C4-2B (cell line): ENCODE data around the gene FAM20A.

Experiments
- H3K27ac ChIP-seq: fragments of 450-650 bp; 2 replicates; pipeline ENCODE4 v1.5.1; 2017
- ZFX ChIP-seq: fragments of 450-650 bp; IDR thresholded peaks from 2 replicates; pipeline ENCODE4 v1.6.1; 2017
- TF ChIP-seq, protein P1 (sequence below): fragments of 450-650 bp; conservative IDR thresholded peaks from 2 replicates; pipeline ENCODE4 v1.5.1; 2017; ENCODE audit warnings: mild to moderate bottlenecking

Gene FAM20A

DNA sequence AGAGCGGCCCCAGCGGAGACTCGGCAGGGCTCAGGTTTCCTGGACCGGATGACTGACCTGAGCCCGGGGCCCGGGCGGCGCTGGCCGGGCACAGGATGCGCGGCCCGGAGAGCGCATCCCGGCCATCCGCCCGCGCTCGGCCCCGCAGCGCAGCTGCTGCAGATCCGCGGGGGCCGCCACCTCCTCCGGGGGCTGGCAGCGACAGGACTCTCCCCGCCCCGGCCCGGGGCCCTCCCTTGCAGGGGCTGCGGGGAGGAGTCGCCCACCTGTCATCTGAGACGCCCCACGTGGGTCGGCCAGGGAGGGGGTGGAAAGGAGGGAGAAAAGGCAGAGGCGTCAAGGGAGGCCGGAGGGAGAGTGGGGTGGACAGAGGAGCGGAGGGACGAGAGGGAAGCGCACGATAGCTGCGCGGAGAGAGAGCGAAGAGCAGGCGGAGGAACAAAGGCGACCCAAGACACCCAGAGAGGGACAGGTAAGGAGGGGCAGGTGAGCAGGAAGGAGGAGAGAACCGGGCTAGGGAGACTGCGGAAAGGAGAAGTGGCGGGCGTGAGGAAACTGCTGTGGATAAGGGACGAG is 89.4 kb downstream of the FAM20A start:
- TF ChIP-seq, protein P1, sequence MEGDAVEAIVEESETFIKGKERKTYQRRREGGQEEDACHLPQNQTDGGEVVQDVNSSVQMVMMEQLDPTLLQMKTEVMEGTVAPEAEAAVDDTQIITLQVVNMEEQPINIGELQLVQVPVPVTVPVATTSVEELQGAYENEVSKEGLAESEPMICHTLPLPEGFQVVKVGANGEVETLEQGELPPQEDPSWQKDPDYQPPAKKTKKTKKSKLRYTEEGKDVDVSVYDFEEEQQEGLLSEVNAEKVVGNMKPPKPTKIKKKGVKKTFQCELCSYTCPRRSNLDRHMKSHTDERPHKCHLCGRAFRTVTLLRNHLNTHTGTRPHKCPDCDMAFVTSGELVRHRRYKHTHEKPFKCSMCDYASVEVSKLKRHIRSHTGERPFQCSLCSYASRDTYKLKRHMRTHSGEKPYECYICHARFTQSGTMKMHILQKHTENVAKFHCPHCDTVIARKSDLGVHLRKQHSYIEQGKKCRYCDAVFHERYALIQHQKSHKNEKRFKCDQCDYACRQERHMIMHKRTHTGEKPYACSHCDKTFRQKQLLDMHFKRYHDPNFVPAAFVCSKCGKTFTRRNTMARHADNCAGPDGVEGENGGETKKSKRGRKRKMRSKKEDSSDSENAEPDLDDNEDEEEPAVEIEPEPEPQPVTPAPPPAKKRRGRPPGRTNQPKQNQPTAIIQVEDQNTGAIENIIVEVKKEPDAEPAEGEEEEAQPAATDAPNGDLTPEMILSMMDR = peak; percentile 11; the same call in 1 of the 2 replicates
- peak; percentile 85 for TF ChIP-seq ZFX
- H3K27ac ChIP-seq = peak overlapping the region; percentile 80

DNA sequence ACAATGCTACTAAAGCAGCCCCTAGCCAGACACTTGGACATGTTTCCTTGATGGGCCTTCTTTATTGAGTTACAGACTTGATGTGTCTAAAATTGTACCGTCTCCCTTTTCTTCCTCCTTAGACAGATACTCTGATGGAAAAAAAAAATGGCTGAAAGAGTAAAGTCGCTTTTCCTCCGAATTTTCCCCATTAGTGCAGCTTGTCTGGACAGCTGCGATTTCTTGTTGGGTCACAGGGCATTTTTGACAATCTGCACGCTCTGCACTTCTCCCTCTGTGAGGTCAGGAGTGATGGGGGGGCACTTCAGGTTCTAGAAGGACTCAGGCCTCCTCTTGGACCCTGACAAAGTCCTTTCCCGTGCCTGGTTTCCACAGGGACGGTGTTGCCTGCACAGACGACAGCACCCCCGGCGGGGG is 89.9 kb downstream of the FAM20A start:
- H3K27ac ChIP-seq = peak overlapping the region; percentile 80

DNA sequence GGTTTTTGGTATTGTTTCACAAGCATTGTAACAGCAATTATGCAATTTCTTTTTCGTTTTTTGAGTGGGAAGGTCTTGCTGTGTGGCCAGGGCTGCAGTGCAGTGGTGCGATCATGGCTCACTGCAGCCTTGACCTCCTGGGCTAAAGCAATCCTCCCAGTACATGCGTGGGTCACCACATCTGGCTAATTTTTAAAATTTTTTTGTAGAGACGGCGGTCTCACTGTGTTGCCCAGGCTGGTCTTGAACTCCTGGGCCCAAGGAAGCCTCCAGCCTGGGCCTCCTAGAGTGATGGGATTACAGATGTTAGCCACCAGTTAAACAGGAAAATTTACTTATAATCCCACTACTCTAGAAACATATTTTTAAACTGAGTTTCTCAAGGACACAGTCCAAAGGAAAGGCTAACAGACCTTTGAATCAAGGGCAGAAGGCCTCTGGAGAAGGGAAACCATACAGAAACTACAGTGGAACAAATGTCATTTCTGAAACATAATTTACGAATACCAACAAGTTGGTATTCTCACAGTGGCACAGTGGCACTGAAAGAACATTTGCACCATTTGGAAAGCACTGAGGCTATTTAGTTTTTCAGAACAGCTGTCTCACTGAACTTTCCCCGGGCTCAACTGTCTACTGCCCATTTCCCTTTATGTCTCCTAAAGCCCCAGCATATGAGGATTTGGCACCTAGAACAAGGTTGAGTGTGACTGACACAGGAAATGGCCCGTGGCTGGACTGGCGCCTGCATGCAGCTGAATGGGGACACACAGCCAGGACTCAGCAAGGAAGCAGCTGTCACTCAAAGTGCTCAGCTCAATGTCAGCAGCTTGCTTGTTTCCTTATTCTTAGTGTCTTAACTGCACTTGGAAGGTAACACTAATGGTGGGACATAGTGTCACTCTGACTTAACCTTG is 91.8 kb downstream of the FAM20A start:
- no peak overlapping the region for H3K27ac ChIP-seq
- no peak for TF ChIP-seq ZFX
- TF ChIP-seq, protein P1 = no peak

More for the DNA sequence above, 89.9 kb downstream of the FAM20A start:
- TF ChIP-seq, protein P1 = peak; percentile 36; the same call in 1 of the 2 replicates
- no peak for TF ChIP-seq ZFX

- TF ChIP-seq, protein P1 = no peak
- TF ChIP-seq ZFX = no peak
- no peak overlapping the region for H3K27ac ChIP-seq
Observed at GRCh38 chr17:68507576-68507975, 93.6 kb downstream of the FAM20A start.

DNA sequence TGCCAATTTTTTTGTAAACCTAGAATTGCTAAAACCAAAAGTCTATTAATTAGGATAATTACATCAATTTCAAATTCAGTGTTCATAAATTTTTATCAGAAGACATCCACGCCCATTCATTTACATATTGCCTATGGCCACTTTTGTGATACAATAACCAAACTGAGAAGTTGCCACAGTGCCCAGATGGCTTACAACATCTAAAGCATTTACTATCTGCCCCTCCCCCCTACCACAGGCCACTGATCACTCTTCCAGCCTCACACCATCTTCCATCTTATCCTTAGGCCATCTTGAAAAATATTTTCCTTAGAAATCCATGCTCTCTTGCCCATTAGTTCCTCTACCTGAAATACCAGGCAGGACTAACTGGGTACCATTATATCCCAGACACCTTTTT is 95.2 kb downstream of the FAM20A start:
- TF ChIP-seq, protein P1 = no peak
- no peak for TF ChIP-seq ZFX
- no peak overlapping the region for H3K27ac ChIP-seq

GRCh38 chr17:68501074-68501473 is 100.1 kb downstream of the FAM20A start:
- no peak overlapping the region for H3K27ac ChIP-seq
- no peak for TF ChIP-seq ZFX
- TF ChIP-seq, protein P1 = no peak

- no peak for TF ChIP-seq ZFX
- TF ChIP-seq, protein P1 = no peak
- H3K27ac ChIP-seq = no peak overlapping the region
Observed at GRCh38 chr17:68499587-68499986, 101.6 kb downstream of the FAM20A start.
